GM18858 (cell line): ENCODE measurements around the gene A3GALT2.

Source experiments
- ATAC-seq: cut with Tn5 transposase; IDR thresholded peaks from one replicate; pipeline ENCODE4 v1.9.1; 2021; ENCODE audit not compliant: unreplicated experiment

The A3GALT2 gene

DNA sequence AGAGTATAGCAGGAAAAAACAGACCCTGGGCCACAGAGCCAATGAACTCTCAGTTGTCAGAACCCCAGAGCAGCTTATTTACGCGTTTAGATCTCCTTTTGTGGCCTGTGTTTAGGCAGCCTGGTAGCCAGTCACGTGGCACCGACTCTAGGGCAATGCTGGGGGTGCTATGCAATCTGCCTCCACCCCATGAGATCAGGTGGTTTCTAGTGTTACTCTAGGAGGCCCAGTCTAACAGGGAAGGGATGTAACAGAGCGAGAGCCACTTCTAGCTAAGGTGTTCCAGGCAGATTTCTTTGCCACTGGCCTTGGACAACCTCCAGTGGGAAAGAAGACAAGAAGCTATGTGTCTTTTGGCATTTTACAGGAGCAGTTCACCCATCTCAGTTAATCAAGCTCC is 12.0 kb upstream of the A3GALT2 start:
- ATAC-seq = no peak

DNA sequence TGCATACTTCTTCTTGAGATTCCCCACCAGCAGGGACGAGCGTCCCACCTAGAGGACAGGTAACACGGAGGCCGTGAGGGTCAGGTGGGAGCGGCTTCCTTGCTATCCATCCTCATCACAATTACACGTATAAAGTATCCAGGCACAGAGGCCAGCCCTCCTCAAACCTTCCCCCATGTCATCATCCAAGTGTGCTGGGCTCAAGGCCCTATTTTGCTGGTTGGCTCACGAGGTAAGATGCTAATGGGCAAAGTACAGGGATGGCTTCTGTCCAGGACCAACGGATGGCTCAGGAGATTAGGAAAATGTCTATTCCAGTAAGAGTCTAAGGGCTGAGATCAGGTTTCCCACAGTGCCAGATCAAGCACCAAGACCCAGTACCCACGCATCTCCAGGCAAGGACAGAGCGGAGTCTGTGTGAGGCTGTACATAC is 11.5 kb upstream of the A3GALT2 start:
- no peak for ATAC-seq

DNA sequence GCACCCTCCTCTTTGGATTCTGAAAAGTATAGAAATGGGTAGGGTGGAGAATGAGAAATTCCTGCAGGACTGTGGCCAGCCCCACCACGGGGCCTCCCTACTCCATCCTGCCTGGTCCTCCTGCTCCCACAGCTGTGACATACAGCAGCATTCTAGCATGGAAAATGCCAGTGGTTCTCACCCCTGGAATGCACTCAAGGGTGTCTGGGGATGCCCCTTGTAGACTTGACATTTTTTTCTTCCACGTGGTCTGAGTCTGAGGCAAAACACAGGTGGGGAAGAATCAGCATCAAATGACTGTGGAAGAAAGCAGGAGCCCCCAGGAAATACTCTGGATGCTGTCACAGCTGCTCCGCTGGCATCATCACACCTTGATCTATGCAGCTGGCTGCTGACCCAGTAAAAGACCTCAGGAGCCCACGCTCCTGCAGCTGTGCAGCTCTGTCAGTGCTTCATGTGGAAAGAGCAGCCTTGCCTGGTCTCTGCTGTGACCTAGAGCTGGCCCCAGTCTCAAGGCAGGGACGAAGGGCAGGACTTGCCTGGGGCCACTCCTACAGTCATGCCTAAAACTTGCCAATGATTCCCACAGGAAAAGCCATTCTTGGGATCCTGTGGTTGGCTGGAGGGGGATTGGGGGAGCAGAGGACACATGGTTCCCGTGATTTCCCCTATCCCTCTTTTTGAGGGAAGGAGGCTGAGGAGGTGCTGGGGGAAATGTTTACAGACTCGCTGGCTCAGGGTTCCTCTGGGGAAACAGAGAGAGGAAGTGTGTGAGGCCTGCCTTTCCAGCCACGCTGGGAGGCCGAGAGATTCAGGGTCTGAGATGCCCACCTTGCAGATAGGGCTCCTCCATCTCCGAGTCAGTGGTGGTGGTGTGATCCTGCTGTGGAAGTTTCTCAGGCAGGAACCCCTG is 10.8 kb upstream of the A3GALT2 start:
- ATAC-seq = no peak

DNA sequence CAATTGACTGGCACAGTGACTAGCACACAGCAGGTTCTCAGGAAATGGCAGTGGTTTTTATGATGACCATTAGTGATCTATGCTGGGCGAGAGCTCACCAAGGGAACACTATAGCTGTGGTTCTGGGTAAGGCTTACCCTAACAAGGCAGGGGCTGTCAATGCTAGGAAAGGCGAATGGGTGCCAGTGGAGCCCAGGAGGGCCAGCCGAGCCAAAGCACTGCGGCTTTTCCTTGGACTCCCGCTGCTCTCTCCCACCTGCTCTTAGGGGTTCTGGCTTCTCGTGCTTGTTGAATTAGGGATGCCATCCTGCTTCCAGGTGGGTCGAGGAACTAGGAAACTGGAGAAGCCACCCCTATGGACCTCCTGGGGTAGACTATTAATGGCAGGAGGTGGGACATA is 10.0 kb upstream of the A3GALT2 start:
- no peak for ATAC-seq

DNA sequence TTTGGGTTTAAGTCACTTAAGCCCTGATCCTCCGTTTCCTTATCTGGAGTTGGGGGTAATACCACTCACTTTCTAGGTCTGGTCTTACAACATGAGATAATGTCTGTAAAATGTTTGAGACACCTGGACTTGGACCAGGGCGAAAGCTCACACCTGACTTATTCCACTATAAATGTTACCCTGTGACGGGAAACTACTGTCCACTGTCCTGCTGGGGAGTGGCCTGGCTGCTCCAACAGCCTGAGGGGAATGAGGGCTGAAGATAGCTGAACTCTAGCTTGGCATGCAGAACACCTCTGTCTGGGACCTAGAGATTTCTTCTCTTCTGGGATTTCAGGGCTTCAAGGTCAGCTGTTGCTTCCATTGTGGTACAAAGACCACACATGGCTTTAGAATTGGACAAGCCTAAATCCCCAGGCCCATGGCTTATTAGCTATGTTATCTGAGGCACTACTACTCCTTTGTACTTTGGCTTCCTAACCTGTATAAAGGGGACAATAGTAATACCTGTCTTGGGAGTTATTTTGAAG is 9.5 kb upstream of the A3GALT2 start:
- ATAC-seq = no peak

DNA sequence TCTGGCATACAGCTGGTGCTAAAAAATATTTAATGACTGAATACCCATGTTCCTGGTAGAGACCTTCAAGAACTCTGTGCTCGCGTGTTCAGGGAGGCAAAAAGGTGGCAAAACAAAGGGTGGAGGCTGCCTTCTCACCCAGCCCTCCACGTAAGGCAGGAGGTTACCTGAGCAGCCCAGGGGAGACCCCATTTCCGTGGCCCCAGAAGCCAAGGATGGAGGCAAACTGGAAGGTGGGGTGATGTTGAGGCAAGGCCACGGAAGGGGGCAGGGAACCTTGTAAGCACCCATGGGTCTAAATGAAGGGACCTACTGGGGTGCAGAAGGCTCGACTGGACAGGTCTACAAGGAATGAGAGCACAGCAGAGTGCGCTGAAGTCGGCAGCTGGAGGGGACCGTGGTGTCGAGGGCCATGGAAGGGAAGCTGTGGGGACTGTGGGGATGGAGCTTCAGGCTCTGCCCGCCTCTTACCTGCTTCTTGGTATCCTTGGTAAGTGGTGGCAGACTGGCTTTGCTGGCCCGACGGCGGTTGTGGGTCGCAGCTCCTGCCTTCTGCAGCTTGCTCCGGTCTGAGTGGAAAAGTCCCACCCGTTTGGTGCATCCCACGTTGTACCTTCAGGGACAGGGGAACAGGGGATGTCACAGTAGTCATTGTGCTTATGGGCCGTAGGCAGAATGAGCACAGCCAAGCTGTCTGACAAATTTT is 8.9 kb upstream of the A3GALT2 start:
- ATAC-seq = no peak

DNA sequence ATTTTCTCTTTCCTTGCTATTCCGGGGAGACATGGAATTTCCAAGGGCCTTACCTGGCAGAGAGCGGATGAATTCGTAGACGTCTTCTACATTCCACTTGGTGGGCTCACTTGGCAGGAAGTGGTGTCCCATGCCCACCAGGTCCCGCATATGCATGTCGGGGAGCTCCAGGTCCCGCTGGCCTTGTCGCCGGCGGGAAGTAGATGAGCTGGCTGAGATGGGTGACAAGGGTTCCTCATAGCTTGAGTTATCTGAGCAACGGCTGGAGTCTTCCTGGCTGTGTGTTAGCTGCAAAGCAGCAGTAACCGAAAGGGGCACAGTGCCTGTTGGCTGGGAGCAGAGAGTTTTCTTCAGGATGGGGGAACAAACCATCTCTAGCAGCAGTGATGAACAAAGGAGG is 7.9 kb upstream of the A3GALT2 start:
- ATAC-seq = no peak

DNA sequence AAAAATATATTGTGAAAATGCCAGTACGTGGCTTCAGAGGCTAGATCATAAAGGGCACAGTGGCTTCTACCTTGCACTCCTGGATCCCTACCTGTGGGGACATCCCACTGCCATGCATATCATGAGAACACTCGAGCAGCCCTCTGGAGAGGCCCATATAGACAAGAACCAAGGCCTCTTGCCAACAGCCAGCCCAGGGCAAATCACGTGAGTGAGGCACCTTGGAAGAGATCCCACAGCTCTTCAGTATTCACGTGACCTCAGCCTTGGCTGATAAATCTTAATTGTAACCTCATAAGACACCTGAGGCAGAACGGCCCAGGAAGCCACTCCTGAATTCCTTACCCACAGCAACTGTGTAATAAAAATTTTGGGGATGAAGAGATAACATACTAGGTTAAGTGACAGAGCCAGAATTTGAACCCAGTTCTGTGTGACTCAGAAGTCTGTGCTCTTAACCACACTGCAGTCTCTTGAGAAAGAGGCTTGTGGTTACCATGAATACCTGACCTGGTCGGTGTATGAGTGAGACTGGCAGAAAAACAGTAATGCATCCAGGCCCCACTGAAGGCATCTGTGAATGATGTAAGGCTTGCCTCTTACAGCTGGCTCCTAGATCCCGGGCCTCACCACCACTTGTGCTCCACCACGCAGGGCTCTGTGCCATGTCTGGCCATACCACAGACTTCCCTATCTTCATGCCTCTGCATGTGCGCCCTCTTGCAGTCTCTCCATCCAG is 6.9 kb upstream of the A3GALT2 start:
- no peak for ATAC-seq

DNA sequence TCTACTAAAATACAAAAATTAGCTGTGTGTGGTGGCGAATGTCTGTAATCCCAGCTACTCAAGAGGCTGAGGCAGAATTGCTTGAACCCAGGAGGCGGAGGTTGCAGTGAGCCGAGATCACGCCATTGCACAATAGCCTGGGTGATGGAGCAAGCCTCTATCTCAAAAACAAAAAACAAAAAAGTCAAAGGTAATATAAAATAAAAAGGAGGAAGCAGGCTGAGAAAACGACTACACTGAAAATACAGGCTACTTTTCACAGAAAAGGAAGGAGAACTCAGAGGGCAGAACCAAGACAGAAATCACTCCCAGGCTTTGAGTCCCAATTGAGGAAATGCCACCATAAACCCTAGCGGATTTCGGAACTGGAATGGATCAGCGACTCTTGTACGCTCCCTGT is 5.9 kb upstream of the A3GALT2 start:
- no peak for ATAC-seq

DNA sequence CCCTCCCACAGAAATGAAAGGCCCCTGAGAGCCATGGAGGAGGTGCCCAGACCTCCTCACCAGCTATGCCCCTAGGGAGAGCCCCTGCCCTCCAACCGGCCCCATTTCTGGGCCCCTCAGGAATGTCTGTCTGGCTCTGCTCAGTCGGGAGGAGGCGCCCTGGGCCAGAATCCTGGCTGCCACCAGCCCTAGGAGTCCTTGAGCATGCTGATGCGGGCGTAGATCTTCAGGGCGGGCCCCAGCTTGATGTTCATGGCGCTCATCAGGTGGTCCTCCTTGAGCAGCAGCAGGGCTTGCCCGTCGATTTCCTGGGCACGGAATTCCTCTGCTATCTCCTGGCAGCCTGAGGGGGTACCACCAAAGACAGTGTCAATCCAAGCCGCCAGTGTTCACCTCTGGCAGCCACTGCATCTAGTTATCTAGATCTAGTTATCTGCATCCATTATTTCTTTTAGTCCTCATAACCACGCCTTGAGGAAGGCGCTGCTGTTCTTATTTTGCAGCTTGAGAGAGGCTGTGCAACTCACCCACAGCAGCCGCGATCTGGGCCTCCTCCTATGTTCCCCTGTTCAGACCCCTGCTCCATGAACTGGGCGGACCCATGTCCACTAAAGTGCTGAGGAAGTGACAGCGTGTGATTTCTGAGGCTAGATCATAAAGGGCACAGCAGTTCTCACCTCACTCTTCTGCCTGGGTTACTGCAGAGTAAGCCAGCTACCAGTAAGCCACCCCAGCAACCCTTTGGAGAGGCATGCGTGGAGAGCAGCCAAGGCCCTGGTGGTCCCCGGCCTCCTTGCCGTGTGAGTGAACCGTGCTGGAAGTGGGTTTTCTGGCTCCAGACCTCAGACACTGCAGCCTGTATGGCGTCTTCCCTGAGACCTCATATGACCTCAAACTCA is 4.0 kb upstream of the A3GALT2 start:
- ATAC-seq = no peak

DNA sequence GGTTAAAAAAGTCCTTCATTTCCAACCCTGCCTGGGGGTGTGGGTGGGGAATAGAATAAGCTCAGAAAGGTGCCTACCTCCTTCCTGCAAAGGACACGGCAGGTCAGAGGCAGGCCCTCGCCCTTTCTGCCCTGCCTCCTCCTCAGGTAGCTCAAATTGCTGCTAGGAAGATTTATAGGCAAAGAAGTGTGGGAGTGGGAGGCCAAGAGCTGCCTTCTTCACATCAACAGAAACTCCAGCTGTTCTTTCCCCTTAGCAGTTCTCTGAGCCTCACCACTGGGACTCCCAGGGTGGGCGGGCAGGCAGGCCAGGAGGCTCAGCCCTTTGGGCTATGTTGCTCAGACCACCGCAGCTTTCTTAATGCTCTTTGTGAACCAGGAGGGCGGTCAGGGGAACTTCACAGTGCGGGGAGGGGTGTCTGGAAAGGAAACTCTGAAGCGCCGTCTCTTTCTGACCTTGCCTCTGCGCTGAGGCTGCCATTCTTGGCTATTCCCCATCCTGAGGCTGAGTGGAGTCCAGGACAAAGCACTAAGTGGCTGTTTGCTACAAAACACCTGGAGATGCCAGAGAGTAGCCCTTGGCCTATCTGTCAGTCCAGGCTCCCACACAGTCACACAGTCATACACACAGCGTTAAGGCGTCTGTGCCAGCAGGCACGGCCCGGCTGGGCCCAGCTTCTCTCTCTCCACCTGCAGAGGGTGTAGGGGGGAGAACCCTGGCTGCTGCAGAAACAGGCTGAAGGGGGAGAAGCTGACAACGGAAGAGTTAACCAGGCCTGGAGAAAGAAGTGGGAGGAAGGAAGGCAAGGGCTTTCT is 3.0 kb upstream of the A3GALT2 start:
- no peak for ATAC-seq

DNA sequence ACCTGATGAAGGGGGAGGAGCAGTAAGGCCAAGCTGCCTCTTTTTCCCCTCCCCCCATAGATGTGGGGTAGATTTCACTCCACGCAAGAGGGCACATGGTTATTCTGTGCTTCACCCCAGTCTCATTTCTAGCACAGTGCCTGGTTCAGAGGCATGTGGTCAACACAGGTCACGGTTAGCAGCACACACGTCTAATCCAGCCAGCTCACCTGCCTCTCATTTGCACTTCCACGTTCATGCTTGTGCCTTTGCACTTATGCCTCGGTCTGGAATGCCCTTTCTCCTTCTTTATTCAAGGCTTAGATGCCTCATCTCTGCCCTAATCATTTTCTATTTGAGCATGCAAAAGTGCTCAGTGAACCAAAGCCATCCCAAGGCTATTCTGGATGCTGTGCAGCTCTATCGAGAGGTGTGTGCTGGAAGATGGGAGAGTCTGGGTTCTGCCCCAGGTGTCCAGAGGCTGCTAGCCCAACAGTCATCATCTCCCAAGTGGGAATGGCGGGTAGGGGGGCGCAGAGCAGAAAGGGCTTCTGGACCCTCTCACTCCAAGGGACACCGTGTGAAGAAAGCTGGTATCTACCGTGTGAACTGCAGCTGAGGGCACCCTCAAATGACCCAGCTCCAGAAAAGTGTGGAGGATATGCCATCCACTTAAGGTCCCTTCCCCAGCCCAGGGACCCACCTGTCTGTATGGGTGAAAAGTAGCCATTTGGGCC is 2.1 kb upstream of the A3GALT2 start:
- ATAC-seq = no peak

DNA sequence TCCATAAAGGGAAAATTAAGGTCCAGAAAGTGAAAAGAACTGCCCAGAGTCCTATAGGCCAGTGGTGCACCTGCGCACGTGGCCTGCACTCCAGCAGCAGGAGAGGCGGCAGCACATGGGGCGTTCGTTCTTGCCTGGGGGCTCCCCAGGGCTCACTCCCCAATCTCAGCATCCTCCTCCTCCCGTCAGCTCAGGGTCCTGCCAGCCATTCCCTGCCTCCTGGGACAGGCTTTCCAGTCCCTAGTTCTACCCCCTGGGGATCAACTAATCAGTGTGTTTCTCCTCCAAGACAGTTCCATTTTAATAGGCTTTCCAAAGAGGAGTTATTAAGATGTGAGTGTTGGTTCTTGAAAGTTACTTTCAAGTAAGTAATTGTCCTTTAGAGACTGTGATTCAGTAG is 1.2 kb upstream of the A3GALT2 start:
- ATAC-seq = no peak

DNA sequence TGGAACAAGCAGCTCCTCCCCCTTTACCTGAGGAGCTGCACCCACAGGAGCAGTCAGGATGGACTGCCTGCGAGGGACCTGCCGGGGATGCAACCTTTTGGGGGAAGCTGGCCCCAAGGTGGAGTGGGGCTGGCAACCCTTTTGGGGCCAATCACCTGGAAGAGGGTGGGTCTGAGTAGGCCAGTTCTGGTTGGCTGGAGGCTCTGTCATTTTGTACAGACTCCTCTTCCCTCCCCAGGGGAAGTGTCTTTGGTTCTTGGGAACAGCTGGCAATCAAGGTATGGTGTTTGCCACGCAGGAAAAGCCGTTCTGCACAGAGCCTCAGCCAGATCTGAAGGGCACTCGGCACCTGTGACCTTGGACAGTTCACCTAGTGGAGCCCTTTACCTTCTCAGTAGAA is 280 bp upstream of the A3GALT2 start:
- no peak for ATAC-seq

DNA sequence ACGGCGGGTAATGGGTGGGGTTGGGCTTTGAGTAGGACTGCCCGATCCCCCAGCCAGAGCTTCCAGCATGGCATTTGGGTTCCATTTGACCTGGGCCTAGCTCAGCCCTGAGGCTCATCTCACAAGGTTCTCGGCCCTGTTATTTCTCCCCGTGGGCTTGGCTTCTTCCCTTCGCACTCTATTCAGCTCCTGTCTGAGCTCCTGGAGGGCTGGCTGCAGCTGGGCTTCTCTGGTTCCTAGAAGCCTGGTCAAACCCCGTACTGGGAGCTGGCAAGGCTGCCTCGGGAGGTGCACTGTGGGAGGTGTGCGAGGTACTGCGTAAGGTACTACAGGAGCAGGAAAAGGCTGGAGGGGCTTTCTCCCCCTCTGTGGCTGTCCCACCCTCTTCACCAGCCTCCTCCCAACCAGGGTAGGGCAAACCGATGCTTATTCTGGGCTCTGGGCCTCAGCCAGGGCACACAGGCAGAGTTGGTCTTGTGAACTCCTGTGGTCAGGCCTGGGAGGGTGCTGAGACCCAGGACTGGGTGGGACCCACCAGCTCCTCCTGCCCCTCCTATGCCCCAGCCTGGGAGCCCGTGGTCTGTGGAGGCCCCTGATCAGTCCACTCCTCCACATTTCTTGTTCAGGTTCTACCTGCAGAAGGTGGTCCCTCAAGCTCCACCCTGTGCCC is 814 bp downstream of the A3GALT2 start:
- no peak for ATAC-seq

DNA sequence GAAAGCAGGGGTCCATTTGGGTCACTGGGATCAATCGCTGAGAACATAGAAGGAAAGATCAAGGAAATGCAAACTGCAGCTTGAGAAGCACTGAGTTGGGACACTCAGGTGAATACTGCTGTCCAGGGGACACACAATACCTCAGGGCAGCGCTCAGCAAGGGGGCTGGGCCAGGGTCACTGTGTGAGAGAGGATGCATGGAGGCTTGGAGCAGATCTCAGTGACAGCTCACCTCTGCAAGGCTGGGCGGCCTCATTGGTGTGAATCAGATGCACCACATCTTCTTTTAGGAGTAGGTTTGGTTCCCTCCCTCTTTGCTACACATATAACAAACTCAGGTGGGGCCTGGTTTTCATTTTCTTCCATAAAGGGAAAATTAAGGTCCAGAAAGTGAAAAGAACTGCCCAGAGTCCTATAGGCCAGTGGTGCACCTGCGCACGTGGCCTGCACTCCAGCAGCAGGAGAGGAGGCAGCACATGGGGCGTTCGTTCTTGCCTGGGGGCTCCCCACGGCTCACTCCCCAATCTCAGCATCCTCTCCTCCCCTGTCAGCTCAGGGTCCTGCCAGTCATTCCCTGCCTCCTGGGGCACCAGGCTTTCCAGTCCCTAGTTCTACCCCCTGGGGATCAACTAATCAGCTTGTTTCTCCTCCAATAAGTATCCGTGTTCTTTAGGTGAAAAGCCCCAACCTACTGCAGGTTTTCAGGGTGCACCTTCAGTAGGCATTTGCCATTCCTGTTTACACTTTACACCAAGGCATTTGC is 1.5 kb downstream of the A3GALT2 start:
- no peak for ATAC-seq

DNA sequence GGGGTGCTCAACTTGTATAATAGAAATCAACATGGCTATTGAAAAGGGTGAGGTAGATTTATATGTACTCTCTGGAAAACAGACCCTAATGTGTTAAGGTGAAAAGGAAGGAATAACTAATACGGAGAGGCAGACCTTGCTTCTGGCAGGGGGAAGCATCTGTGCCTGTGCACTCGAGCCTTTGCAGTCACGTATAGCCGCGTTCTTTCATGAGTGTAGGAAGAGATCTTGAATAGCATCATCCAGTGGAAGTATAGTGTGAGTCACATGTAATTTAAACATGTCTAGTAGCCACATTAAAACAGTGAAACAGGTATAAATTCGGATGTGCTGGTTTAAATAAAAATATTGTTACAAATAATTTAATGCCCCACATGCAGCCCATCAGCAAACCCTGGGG is 3.0 kb downstream of the A3GALT2 start:
- no peak for ATAC-seq

DNA sequence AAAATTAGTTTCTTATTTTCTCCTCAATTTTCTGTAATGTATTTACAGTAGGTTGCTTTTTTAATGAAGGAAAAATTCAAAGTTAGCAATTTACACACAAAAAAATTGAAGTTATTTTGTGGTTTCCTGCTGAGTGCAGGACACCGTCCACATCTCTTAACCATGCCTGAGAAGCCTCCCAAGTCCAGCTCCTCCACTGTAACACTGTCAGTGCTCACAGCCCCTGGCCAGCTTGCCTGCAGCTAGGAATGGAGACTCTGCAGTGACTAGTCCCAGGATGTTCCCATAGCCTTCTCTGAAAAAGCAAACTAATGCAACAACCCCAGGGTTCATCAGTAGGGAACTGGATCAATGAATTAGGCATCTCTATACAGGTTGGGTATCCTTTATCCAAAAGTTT is 3.5 kb downstream of the A3GALT2 start:
- no peak for ATAC-seq
